Measurements from ENCODE around the gene ALPL.

ALPL gene

DNA sequence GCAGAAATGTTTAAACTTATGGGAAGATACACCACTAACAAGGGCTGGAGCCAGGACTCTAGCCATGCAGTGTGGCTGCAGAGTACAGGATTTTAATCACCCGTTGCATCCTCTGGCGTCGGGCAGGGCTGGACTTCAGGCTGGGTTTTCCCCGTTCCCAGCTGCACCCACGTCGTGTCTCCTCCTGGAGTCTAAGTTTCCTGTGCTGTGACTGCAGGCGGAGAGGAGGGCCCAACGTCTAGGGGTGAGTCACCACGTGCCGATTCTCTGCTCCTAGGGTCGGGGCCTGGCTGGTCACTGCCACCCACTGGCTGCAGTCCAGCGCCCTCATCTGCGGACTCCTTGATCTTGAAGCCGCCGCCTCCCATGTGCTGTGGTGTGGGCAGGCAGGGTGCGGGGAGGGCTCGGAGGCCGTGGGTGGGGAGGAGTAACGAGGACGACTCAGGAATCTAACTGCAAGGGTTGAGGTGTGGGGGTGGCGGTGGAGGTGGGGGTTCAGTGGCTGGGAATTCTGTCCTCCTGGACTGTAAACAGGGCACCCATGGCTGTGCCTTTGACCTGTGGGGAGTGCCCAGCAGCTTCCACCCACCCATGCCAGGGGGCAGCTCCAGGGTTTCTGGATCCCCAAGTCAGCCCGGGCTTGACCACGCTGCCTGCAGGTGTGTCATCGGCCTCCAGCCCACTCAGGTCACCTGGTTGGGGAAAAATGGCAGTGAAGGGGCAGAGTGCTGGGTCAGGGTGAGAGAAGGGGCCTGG lies 77.8 kb downstream of the ALPL start:
- ChIA-PET POLR2A (no interaction called here), CTCF (no interaction called here)
- TF ChIP-seq, protein P1, sequence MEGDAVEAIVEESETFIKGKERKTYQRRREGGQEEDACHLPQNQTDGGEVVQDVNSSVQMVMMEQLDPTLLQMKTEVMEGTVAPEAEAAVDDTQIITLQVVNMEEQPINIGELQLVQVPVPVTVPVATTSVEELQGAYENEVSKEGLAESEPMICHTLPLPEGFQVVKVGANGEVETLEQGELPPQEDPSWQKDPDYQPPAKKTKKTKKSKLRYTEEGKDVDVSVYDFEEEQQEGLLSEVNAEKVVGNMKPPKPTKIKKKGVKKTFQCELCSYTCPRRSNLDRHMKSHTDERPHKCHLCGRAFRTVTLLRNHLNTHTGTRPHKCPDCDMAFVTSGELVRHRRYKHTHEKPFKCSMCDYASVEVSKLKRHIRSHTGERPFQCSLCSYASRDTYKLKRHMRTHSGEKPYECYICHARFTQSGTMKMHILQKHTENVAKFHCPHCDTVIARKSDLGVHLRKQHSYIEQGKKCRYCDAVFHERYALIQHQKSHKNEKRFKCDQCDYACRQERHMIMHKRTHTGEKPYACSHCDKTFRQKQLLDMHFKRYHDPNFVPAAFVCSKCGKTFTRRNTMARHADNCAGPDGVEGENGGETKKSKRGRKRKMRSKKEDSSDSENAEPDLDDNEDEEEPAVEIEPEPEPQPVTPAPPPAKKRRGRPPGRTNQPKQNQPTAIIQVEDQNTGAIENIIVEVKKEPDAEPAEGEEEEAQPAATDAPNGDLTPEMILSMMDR (IDR thresholded peaks at IDR 0.05; ENCODE audit: control extremely low read depth, extremely low read depth, low read depth, missing control alignments), result no peak
- no peak for DNase-seq (ENCODE audit: extremely low spot score)

DNA sequence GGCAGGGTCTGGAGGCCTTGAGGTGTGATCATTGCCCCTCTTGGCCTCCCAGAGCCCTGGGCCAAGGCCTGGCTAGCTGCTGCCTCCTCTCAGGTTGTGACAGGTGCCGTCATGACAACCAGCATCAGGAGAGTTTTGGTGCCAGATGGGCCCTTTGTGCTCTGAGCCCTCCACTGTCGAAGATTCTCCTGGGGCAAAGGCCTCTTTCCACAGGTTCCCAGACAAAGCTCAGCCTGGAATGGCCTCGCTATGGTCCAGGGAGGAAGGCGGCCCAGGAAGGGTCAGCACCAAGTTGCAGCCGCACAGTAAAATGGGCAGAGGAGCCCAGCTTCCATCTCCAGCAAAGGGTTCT lies 78.4 kb downstream of the ALPL start:
- ChIA-PET POLR2A (no interaction called here), CTCF (no interaction called here)
- TF ChIP-seq, protein P1 (IDR thresholded peaks at IDR 0.05; ENCODE audit: control extremely low read depth, extremely low read depth, low read depth, missing control alignments), result no peak
- no peak for DNase-seq (ENCODE audit: extremely low spot score)

- ChIA-PET CTCF (no interaction called here), POLR2A (no interaction called here)
- DNase-seq (ENCODE audit: extremely low spot score), result no peak
- TF ChIP-seq, protein P1 (IDR thresholded peaks at IDR 0.05; ENCODE audit: control extremely low read depth, extremely low read depth, low read depth, missing control alignments), result no peak
Observed at GRCh38 chr1:21589618-21590017, 80.4 kb downstream of the ALPL start.

DNA sequence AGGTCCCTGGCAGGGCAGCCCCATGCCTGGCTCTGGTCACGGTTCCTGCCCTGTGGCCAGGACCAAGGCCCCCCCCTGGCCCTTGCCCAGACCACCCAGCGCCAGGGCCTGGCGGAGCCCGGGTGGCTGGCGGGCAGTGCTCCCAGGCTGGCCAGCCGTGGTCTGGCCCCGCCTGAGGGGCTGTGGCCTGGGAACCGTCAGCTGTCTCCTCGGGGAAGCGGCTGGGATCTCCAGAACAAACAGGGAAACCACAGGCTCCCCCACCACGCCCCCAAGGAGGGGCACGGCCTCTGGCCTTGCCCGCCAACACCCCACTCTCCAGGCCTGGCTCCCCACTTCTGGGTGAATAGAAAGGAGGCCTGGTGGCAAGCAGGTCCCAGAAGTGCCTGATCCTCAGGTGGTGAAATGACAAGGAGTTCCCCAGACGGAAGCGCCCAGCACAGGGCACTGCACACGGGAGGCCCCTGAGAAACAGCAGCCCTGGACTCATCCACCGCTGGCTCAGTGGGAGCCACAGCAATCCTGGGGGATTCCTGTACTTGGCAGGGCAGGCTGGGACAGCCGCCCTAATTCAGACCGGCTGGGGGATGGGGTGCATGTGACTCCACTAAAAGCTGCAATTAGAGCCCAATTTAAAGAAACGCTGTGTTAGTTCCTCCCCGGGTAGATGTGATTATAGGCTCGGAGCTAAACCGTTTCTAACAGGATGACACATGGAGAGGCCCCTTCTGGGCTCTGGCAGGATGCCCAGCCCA lies 81.1 kb downstream of the ALPL start:
- CTCF ChIA-PET, result no interaction called here
- POLR2A ChIA-PET, result no interaction called here
- TF ChIP-seq, protein P1 (IDR thresholded peaks at IDR 0.05; ENCODE audit: control extremely low read depth, extremely low read depth, low read depth, missing control alignments), result no peak

GRCh38 chr1:21590934-21591333 lies 81.7 kb downstream of the ALPL start:
- ChIA-PET CTCF (no interaction called here), POLR2A (no interaction called here)
- TF ChIP-seq, protein P1 (IDR thresholded peaks at IDR 0.05; ENCODE audit: control extremely low read depth, extremely low read depth, low read depth, missing control alignments), result no peak
- DNase-seq (ENCODE audit: extremely low spot score), result no peak

More for the DNA sequence above, 81.1 kb downstream of the ALPL start:
- no peak for DNase-seq (ENCODE audit: extremely low spot score)

- POLR2A ChIA-PET, result interaction anchor here (0.6 kb wide), 1 partner anchor 1042 kb away, joined by 3 read pairs; no protein-coding TSS in a partner anchor
- TF ChIP-seq, protein P1 (IDR thresholded peaks at IDR 0.05; ENCODE audit: control extremely low read depth, extremely low read depth, low read depth, missing control alignments), result no peak
- no peak for DNase-seq (ENCODE audit: extremely low spot score)
- CTCF ChIA-PET, result interaction anchor here (0.9 kb wide), 1 partner anchor 9 kb away, joined by 3 read pairs; no protein-coding TSS in a partner anchor
Observed at GRCh38 chr1:21592086-21592865, 83.1 kb downstream of the ALPL start.

All from GM10248 (cell line).